GM12872 (cell line): ENCODE results near the gene TEX13D.

ENCODE experiments used
- CTCF ChIP-seq: IDR thresholded peaks from 3 replicates; pipeline ENCODE4 v1.5.1; 2011; ENCODE audit warnings: low read depth, mild to moderate bottlenecking, low read length, moderate library complexity; ENCODE audit not compliant: insufficient read depth

The TEX13D gene

GRCh38 chrX:124386401-124386800 is 53.9 kb downstream of the TEX13D start:
- no peak for TF ChIP-seq CTCF
